ENCODE data around the gene GMDS. TPM values are rescaled to one million over a fixed set of nuclear protein-coding genes. Genes with fewer than 3 reads are reported as not detected.

GMDS gene
- polyA plus RNA-seq, 1 of the 3 experiments (the other 2 are of a cell fraction): 12.3 TPM

DNA sequence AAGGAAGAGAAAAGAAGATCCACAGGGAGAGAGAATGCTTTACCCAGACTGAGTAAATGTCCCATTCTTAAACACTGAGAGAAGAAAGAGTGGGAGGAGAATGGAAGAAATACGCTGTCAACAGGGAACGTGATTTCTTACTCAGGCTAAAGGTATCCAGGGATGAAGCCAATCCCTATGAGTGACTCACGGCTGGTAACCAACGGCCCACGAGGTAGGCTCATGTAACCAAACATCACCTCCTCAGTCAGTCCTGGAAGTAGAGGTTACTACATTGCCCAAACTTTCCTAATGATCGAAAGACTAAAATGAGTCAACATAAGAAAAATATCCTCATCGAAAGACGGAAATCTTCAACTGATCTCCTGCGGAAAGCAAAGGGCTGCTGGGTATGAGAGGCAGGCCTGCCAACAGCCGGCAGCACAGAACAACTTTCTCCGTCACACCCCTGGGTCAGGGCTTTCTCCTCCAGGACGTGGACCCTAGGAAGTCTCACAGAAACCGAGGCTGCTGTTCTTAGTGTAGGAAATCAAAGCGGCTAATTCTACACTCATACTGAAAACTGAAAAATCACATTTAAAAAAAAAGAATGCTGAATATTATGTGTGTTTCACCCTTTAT, 292.6 kb downstream of the GMDS start:
- no peak for DNase-seq
- H3K4me2 ChIP-seq: peak overlapping the region; percentile 18; the same call in 1 of the 2 replicates
- H3K27ac ChIP-seq (ENCODE audit: low read depth in 2 of 2, low read length in 1 of 2): peak overlapping the region in 1 of 2 experiments; percentile 67; a peak in 2 of 4 replicates
- no peaks in the 10 kb centered on the region for H3K9me3 ChIP-seq
- ChIA-PET CTCF (no interaction called here), POLR2A (no interaction called here)
- H3K27me3 ChIP-seq (ENCODE audit: insufficient read depth): no peaks in the 10 kb centered on the region
- no peak overlapping the region for H2AFZ ChIP-seq (ENCODE audit: low read depth)
- peaks cover 14% of the 10 kb centered on the region for H3F3A ChIP-seq (replicated peaks; ENCODE audit: insufficient read depth)
- H3K36me3 ChIP-seq (replicated peaks in 1 of 2; ENCODE audit: control insufficient read depth in 1 of 2, insufficient read depth in 2 of 2, low read length in 1 of 2): no peaks in the 10 kb centered on the region
- no peaks in the 10 kb centered on the region for H3K9me2 ChIP-seq
- H3K79me2 ChIP-seq (ENCODE audit: insufficient read depth): no peaks in the 10 kb centered on the region
- H3K9ac ChIP-seq: no peak overlapping the region; the same call in 1 of the 2 replicates
- H3K4me1 ChIP-seq (ENCODE audit: control insufficient read depth in 1 of 2, insufficient read depth in 2 of 2, low read depth in 1 of 2, low read length in 1 of 2): peaks cover 0 to 4% of the 10 kb centered on the region in 2 experiments; a peak in 1 of 4 replicates
- WGBS (ENCODE audit: low lambda C conversion rate): 54% methylated on average over 14 of the region's 14 CpGs
- H4K20me1 ChIP-seq (ENCODE audit: insufficient read depth): no peaks in the 10 kb centered on the region
- TF ChIP-seq FOXM1 (IDR thresholded peaks at IDR 0.05; ENCODE audit: low read depth): no peak
- TF ChIP-seq, protein P1, sequence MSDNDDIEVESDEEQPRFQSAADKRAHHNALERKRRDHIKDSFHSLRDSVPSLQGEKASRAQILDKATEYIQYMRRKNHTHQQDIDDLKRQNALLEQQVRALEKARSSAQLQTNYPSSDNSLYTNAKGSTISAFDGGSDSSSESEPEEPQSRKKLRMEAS (IDR thresholded peaks at IDR 0.05; ENCODE audit: low read depth): peak; percentile 89
- TF ChIP-seq RCOR1 (IDR thresholded peaks at IDR 0.05; ENCODE audit: low read length): no peak
- TF ChIP-seq TEAD4 (IDR thresholded peaks at IDR 0.05; ENCODE audit: borderline replicate concordance, insufficient read depth): no peak
- TF ChIP-seq FOXJ3 (CRISPR knock-in tag; IDR thresholded peaks at IDR 0.05): no peak
- TF ChIP-seq, protein P2, sequence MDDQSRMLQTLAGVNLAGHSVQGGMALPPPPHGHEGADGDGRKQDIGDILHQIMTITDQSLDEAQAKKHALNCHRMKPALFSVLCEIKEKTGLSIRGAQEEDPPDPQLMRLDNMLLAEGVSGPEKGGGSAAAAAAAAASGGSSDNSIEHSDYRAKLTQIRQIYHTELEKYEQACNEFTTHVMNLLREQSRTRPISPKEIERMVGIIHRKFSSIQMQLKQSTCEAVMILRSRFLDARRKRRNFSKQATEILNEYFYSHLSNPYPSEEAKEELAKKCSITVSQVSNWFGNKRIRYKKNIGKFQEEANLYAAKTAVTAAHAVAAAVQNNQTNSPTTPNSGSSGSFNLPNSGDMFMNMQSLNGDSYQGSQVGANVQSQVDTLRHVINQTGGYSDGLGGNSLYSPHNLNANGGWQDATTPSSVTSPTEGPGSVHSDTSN (IDR thresholded peaks at IDR 0.05): peak; percentile 72
- peak in 1 of 2 experiments; percentile 44; a peak in 1 of 4 replicates for TF ChIP-seq EP300 (IDR thresholded peaks at IDR 0.05; ENCODE audit: borderline replicate concordance in 1 of 2, low read depth in 1 of 2, low read length in 1 of 2)
- TF ChIP-seq, protein P3, sequence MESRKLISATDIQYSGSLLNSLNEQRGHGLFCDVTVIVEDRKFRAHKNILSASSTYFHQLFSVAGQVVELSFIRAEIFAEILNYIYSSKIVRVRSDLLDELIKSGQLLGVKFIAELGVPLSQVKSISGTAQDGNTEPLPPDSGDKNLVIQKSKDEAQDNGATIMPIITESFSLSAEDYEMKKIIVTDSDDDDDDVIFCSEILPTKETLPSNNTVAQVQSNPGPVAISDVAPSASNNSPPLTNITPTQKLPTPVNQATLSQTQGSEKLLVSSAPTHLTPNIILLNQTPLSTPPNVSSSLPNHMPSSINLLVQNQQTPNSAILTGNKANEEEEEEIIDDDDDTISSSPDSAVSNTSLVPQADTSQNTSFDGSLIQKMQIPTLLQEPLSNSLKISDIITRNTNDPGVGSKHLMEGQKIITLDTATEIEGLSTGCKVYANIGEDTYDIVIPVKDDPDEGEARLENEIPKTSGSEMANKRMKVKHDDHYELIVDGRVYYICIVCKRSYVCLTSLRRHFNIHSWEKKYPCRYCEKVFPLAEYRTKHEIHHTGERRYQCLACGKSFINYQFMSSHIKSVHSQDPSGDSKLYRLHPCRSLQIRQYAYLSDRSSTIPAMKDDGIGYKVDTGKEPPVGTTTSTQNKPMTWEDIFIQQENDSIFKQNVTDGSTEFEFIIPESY (IDR thresholded peaks at IDR 0.05; ENCODE audit: borderline replicate concordance, low read depth): peak; percentile 49; the same call in 1 of the 2 replicates
- TF ChIP-seq NFIC (IDR thresholded peaks at IDR 0.05; ENCODE audit: borderline replicate concordance): peak; percentile 49; the same call in 1 of the 2 replicates
- TF ChIP-seq POLR2AphosphoS5 (IDR thresholded peaks at IDR 0.05; ENCODE audit: low read depth, low read length): peak; percentile 17; the same call in 1 of the 2 replicates
- TF ChIP-seq FOSL2 (IDR thresholded peaks at IDR 0.05; ENCODE audit: borderline replicate concordance, low read depth): peak; percentile 92
- TF ChIP-seq SIN3A (IDR thresholded peaks at IDR 0.05; ENCODE audit: borderline replicate concordance, low read depth, low read length): 0 out of 2 replicates have a peak, but pooled peaks have one; percentile 74
- peak; percentile 60; the same call in 1 of the 2 replicates for TF ChIP-seq TCF12 (IDR thresholded peaks at IDR 0.05)
- TF ChIP-seq, protein P4, sequence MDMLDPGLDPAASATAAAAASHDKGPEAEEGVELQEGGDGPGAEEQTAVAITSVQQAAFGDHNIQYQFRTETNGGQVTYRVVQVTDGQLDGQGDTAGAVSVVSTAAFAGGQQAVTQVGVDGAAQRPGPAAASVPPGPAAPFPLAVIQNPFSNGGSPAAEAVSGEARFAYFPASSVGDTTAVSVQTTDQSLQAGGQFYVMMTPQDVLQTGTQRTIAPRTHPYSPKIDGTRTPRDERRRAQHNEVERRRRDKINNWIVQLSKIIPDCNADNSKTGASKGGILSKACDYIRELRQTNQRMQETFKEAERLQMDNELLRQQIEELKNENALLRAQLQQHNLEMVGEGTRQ (IDR thresholded peaks at IDR 0.05; ENCODE audit: borderline replicate concordance, low read depth, low read length): no peak
- TF ChIP-seq JUND (IDR thresholded peaks at IDR 0.05): peak; percentile 90
- H3K4me3 ChIP-seq (ENCODE audit: low read depth in 2 of 2, low read length in 1 of 2): no peak overlapping the region

Measured in SK-N-SH (cell line).